ENCODE measurements around the gene ATP12A.

DNA sequence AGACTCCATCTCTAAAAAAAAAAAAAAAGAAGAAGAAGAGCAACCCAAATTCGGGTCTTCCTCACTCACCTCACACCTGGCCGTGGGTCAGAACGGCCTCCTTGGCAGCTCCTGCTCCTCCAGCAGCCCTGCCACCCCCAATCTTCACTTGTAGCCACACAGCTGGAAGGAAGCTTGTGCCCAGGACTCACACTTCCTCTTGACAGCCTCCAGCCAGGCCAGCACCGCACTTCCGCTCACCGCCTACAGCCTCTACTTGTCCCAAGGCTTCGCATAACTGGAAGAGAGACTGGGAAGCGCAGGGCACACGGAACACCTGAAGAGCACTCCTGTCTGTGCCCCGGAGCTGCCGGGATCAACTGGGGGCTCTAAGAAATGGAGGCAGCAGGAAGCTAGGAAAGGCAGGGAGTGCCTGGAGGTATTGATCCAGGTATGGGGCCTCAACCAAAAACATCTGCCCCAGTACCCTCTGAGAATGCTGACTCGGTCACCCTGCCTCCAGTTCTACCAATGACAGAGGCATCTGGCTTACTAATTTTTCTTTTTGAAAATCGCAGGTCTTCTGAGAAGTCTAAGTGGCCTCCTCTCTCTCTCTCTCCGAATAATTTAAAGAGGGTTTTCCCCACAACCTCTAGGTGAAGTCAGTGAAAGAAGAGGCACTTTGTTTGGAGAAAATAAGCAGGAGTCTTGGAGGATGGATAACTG is 31.1 kb upstream of the ATP12A start:
- TF ChIP-seq, protein P1, sequence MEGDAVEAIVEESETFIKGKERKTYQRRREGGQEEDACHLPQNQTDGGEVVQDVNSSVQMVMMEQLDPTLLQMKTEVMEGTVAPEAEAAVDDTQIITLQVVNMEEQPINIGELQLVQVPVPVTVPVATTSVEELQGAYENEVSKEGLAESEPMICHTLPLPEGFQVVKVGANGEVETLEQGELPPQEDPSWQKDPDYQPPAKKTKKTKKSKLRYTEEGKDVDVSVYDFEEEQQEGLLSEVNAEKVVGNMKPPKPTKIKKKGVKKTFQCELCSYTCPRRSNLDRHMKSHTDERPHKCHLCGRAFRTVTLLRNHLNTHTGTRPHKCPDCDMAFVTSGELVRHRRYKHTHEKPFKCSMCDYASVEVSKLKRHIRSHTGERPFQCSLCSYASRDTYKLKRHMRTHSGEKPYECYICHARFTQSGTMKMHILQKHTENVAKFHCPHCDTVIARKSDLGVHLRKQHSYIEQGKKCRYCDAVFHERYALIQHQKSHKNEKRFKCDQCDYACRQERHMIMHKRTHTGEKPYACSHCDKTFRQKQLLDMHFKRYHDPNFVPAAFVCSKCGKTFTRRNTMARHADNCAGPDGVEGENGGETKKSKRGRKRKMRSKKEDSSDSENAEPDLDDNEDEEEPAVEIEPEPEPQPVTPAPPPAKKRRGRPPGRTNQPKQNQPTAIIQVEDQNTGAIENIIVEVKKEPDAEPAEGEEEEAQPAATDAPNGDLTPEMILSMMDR (IDR thresholded peaks at IDR 0.05) = no peak
- no peak for TF ChIP-seq EZH2phosphoT487 (IDR thresholded peaks at IDR 0.05)

Measured in neural progenitor cell (in vitro differentiated cells).